ENCODE data around the gene FCRL5.
"Not testable (repeated sequence)": the region's sequence is repeated elsewhere in the genome, so short reads cannot be mapped to it uniquely, and the experiment has no call there.

The FCRL5 gene

DNA sequence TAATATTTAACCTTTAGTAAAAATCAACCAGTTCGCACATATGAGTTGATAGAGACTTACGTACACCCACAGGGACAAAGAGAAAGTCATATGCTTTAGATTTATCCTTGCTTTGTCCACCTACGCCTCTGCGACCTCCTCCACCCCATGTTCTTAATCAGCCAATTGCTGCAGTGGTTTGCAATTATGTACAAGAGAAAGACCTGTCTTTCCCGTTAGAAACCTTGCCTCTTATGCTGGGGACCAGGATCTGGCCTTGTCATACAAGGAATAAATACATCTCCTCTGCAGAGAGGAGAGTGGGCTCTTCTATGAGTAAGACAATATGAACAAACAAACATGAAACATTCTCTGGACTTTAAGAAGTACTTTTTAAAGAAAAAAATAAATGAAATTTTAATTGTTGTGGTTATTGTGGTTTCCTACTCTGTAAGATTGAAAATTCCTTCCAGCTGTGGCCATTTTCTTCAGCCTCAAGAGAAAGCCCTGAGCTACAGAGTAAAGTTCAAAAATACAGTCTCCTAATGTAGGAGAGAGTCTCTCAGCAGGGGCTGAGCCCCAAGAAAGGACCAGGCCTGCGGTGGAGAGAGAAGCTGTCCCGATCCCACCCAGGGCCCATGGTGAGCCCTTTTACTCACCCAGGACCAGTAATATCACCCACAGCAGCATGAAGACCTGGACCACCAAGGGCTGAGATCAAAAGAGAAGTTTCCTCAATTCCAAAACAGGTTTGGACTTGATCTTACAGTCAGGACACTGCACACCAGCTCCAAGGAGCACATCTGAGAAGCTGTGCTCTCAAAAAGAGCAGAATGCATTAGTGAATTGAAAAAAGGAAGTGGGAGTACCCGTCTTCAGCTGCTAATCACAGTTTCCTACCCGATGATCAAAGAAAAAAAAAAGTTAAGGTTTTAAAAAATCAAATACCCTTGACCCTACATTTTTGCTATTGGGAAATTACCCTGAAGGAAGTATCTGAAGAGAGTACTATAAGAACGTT is at the start of gene FCRL5:
FCRL5 (minus strand) TSS at position 822 of the 1,000 bp plus-strand sequence; CDS start at position 669, 153 bp downstream.
- DNase-seq (ENCODE audit: low read depth, low spot score), result no peak

DNA sequence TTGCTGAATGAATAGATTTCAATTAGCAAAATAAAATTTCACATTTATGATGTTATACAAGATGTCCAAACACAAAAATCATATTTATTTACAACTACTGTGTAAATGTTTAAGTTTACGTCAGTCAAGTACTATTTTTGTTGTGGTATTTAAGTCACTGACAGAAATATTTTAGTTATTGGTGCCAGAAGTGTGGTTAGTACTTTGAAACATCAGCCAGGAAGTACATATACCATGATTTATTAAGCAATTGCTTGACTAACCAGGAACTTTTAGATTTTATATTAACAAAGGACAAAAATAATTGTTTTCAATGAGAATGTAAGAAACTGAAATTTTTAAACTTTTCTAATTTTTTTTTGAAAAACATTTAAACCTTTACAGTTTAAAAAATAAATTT is 47.9 kb upstream of the FCRL5 start:
- no peak for DNase-seq (ENCODE audit: low read depth, low spot score)

DNA sequence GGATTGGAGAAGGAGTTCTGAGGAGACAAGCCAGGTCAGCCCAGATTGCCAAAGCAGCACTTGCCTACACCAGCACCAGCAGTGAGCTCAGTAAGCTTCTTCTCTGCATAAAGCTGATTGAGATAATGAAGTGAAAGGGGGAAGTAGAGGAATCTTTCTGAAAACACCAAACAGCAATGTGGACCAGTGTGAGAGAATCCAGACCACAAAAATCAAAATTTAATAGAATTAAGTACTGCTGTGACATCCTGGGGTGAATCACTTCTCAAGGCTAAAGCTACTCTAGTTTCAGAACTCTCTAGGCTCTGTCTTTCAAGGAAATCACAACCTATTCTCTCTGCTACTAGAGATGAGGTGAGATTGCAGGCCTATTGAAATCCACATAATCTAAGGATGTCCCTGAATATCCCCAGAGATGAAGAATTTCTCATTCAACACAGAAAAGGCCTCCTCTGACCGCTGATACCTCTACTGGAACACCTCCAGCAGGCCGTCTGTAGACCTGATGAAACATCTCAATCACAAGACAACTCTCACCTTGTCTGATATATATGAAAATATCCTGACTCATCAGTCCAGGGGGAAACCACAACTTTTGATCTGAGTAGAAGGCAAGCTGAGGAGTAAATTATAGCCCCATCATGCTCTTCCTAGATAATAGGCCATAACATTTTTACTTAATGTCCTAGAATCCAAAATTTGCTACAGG is 45.8 kb upstream of the FCRL5 start, which contains the start of gene FCRL4:
FCRL4 (minus strand) TSS at position 127 of the 709 bp plus-strand sequence. CDS start 141 bp downstream, outside the sequence.
- no peak for DNase-seq (ENCODE audit: low read depth, low spot score)

DNA sequence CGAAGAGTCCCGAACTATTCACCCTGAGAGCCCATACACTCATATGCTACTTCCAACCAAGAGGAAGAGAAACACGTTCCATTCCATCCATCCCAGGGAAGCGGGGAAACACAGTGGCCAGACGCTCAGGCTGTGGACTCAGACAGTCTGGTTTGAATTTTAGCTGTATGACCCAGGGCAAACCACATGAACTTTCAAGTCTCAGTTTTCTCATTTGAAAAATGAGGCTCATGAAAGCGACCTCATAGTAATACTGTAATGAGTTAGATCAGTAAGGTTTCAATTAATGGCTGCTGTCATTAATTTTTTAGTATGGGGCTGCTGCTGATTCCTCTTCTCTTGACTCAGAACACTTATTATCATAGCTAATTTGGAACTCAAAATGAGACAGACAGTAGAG is 44.1 kb upstream of the FCRL5 start:
- DNase-seq (ENCODE audit: low read depth, low spot score), result no peak

DNA sequence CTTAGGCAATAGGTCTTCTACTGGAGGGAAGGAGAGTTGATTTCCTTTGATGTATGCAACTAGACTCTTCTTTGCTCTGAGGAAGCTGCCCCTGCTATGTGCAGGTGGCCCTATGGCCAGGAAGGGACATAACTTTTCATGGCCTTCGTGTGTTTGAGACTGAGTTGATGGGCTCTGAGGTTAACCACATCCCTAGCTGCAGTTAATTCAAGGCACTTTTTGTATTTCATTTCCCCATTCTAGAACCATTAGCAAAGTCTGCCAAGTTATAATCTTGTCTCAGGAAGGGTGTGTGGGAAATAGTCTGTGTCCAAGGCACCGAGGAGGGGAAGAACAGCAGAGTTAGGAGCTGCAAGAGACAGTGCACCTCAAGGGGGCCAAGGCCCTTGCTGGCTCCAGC is 43.0 kb upstream of the FCRL5 start:
- no peak for DNase-seq (ENCODE audit: low read depth, low spot score)

DNA sequence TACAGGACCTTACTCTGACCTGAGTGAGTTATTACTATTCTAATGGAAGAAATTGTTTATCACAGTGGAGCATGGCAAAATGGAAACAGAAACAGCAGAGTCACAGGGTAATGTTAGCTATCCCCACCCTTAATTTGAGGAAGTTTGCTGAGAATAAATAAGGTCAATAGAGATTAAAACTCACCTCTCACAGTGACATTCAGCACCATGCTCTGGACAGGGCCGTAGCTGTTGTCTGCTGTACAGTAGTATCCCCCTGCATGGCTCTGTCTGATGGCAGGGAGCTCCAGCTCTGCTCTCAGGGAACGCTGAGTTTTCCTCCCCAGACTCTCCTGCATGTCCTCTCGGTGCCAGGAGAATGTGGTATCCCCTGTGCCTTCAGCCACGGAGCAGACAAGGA is 33.7 kb upstream of the FCRL5 start:
- no peak for DNase-seq (ENCODE audit: low read depth, low spot score)

DNA sequence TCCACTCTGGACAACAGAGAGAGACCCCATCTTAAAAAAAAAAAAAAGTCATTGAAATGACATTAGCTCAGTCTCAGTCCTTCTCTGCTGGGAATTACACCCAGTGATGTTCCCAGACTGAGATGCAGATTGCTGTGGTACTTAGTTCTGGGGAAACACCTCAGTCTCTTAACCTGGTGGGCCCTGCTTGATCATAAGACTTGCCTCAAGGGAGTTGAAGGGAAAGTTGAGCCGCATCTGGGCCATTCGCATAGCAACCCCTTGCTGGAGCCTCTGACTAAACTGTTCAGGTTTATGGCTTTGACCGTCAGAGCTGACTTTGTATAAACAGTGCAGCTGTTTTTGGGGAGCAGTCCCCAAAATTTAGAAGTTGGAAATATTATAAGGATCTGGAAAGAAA is 32.2 kb upstream of the FCRL5 start:
- DNase-seq (ENCODE audit: low read depth, low spot score), result no peak

DNA sequence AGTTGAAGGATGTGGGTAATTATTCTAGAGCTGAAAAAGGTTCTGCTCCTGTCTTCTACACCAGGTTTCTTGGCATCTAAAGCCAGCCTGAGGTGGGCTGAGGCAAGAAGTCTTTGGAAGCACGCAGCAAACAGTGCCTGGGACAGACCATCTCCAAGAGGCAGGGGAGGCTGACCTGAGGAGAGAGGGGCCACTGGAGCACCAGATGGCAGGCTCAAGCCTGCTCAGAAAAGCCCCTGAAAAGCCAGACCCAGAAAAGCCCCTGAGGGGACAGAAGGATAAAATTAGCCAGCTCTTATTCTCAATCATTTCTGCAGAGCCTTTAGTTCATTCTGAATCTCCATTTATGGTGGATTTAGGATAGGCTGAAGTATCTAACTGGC is 28.5 kb upstream of the FCRL5 start:
- no peak for DNase-seq (ENCODE audit: low read depth, low spot score)

DNA sequence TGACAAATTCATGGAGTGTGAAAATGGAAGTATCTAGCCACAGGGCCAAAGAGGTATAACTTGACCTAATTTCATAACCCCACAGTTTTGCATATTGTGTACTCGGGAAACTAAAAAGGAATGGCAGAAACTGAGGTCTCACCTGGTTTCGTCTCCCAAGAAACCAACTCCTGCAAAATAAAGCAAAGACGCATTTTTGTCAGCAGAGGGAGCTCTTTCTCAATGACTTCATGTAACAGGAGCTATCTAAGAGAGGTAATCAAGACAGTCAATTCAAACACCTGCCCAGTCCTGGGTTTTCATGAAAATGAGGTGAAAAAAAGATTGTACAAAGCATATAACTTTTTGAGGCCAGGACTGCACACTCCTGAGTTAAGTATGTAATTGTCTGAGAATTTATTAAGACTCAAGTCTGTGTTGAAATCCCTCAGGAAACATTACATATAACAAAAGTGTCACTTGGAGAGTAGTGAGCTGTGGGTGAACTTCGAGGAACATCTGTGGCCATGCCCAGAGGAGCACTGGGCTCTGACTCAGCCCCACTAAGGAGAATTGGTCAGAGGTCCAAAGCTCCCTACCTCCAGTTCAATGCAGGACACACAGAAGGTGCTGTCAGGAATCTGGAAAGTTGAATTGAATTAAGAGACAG is 28.0 kb upstream of the FCRL5 start:
- DNase-seq (ENCODE audit: low read depth, low spot score), result no peak

DNA sequence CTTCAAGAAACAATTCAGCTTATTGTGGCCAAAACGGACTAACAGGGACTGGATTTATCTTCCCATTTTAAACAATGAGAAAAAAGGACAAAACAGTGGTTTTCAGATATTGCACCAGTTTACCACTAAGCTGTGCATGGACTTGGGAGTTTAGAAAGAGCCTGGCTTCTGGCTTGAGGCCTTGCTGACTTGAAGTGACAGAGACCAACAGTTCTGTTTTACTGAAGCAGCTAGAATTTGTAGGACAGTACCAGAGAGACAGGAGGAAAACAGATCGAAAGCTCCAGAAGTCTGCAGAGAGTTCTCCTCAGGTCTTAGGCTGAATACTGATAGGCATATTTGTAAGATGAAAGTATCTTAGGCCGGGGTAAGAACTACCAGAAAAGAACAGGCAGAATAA is 25.1 kb upstream of the FCRL5 start:
- DNase-seq (ENCODE audit: low read depth, low spot score), result no peak

DNA sequence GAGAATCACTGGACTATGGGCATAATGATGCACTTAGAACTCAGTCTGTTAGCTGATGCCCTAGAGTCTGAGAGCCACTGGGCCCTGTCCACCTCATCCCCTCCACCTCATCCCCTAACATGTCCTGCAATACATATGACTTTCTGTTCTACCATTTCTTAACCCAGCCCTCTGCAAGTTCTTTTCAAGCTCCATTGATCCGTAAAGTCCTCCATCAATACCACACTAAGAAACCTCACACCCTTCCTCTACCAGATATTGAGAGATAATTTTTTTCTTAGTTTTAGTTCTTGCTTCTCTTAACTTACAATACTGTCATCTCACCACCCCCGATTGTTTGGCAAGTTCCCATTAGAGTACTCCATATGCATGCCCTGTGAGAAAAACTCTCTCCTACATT is 23.4 kb upstream of the FCRL5 start:
- DNase-seq (ENCODE audit: low read depth, low spot score), result no peak

DNA sequence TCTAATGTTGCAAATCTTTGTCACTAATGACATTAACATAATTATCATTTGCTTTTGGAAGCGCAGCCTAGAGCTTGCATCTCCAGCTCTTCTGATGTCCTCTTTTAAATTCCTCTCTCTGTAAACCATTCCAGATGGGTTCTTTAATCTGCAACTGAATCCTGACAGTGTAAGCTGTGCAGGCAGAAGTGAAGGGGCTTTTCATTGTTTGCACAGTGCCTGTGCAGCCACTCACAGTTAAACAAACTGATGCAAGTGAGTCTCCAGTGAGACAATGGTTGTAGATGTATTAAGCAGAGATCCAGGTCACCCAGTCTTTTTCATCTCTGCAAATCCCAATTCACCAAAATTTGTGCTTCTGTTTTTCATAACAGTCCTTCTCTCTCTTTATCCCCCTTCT is 22.5 kb upstream of the FCRL5 start:
- no peak for DNase-seq (ENCODE audit: low read depth, low spot score)

DNA sequence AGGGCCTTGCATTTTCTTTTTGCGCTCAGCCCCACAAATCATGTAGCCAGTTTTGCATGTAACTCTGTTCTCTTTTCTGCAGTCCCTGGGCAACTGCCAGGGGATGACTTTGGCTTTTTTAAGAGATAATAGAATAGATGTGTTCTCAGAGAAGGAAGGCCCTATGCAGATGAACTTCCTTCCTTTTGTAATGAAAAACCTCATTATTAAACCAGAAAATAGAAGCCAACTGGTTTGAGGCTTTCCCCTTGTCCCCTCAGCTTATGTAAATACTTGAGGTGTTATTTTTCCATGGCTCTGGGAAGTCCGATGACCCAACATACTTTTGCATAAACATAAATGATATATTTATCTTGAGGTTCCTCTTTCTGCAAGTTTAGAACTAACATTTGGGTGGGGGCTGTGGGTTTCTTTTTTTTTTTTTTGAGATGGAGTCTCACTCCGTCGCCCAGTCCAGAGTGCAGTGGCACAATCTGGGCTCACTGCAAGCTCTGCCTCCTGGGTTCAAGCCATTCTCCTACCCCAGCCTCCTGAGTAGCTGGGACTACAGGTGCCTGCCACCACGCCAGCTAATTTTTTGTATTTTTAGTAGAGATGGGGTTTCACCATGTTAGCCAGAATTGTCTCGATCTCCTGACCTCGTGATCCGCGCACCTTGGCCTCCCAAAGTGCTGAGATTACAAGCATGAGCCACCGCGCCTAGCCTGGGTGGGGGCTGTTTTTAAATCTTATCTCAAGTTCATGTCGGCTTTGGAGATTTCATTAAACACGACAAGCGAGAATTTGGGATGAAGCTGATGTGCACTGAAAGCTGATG is 14.4 kb upstream of the FCRL5 start:
- no peak for DNase-seq (ENCODE audit: low read depth, low spot score)

DNA sequence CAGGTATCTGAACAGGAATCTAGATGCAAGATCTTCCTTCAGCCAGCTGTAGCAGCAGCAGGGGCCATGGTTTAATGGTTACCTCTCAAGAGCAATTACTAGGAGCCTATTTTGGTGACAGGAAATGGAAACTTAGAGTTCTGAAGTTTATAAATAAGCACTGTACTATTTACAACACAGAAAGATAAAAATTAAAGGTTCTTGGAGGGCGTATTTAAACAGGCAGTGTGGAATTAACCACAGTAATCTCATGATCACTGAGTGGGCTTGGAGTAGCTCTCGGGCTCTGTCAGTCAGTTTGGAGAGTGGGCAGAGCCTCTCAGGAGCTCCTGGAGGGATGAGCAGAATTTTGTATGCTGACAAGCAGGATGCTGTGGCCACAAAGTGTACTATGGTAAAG is 10.2 kb upstream of the FCRL5 start:
- DNase-seq (ENCODE audit: low read depth, low spot score), result no peak

DNA sequence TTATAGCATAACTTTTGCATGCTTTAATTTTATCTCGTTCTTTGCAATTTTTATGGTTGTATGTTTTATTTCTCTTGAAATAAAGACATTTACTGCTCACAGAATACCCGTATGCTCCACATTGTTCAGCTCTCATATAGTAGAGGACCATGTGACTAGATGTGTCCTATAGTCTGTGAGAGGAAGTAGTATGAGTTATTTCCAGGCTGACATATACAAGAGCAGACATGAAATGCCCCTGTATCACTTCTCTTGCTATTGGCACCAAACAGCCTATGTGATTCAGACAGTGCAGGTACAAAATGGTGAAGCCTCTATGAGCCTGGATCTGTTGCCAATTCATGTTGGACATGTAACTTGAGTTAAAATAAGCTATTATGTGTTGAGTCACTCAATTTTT is 5.8 kb upstream of the FCRL5 start:
- no peak for DNase-seq (ENCODE audit: low read depth, low spot score)

DNA sequence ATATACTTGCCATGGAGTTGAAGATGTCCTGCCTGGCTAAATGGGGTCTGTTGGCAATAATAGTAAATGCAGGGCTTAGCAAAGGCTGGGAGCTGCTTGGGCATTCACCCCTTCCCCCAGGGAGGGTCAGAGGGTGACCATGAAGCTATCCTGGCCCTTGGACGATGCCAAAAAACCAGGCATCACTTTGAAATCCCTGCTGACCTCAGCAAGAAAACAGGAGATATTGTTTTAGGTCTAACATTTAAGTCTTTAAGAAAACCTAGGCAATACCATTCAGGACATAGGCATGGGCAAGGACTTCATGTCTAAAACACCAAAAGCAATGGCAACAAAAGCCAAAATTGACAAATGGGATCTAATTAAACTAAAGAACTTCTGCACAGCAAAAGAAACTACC is 4.2 kb downstream of the FCRL5 start:
- not testable (repeated sequence) for DNase-seq (ENCODE audit: low read depth, low spot score)

DNA sequence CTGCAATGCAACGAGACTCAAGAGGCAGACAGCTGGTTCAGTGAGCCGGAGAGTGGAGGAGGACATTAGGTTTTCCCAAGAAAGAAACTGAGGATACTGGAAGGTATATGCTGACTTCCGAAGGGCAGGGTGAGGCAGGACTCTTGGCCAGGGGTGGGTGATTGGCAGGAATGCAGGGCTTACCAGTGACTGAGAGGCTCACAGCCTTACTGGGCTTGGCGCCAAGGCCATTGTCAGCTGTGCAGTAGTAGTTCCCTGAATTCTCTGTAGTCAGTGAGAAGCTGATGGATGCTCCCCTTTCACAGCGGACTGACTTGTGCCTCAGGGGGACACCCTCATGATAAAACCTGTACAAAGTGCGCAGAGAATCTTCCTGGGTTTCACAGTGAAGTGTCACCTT is 9.6 kb downstream of the FCRL5 start:
- no peak for DNase-seq (ENCODE audit: low read depth, low spot score)

DNA sequence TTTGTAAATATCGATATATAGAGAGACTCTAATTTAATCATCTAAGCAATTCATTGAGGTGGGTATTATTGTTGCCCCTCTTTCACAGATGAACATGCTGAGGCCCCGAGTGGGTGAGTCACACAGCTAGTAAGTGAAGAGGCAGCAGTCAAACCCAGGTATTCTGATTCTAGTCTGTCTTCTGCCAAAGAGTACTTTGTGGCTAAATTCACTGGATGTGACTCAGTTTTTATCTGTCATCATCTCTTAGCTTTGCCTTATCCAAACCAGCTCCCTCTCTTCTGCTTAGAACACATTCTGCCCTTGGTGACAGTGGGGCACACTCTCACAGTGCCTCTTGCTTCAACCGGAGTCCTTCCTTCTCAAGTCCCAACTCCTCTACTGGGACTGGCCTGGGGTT is 11.5 kb downstream of the FCRL5 start:
- no peak for DNase-seq (ENCODE audit: low read depth, low spot score)

DNA sequence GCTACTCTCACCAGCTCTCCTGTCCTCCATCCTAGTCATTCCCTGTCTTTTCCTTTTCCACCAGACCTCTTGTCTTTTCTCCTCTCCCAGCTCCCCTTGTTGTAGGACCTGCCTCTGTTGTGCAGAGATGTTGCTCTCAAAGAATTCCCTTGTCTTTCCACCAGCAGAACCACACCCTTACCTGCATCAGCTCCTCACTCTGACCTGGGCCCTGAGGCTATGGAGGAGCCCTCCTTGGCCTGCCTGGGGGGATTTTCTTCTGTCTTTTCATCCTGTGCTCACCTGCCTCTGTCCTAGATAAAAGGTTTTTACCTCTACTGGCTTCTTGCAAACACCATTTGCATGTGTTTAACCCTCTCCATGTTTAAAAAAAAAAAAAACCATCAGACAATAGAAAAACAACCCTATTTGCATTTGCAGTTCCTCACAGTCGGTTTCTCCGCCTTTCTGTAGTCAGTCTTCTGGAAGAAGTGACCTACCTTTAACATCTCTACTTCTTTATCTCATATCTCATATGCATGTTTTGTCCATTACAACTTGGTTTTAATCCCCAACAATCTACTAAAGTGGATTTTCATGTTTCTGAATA is 12.1 kb downstream of the FCRL5 start:
- no peak for DNase-seq (ENCODE audit: low read depth, low spot score)

DNA sequence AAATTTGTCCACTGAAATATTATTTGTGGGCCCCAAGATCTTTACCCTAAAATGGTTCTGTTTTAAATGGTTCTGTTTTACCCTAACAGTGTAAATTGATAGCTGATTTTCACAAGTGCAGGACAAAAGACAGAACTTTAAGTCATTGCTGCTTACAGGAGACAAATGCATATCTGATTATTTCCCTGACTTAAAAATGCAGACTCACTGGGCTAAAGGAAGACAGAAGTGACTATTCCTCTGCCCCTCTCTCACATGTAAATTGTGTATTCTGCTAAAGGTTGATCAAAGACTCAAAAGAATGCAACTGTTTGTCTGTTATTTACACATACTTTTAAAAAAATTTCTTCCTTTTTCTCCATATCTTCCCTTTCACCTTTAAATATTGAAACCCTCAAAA is 12.7 kb downstream of the FCRL5 start:
- DNase-seq (ENCODE audit: low read depth, low spot score), result no peak

DNA sequence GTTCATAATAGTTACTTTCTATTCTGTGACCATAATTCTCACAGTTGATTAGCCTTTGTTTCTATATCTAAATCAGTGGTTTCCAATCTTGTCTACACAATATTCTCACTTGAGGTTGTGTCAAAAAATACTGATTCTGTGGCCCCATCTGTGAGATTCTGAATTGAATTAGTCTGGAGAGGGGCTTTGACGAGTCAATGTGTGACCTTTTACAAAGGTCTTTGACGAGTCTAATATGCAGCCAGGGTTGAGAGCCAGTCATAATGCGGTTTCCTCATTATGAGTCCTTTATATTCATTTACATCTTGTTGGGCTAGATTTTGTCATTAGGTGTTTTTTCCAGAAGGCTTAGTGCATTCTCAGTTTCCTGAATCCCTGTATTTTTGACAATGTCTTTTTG is 19.7 kb downstream of the FCRL5 start:
- no peak for DNase-seq (ENCODE audit: low read depth, low spot score)
